SH-SY5Y (cell line): ENCODE data around the gene SLC37A2.

Experiments used
- GATA2 ChIP-seq: IDR thresholded peaks from 2 replicates; pipeline ENCODE4 v1.6.1; 2011; ENCODE audit warnings: mild to moderate bottlenecking, low read depth, low read length
- GATA3 ChIP-seq: IDR thresholded peaks from 2 replicates; pipeline ENCODE4 v1.6.1; 2011; ENCODE audit warnings: low read depth, mild to moderate bottlenecking, low read length, moderate library complexity

- no peak for TF ChIP-seq GATA2
- TF ChIP-seq GATA3 = no peak
Observed at GRCh38 chr11:125123947-125124617, 61.0 kb downstream of the SLC37A2 start.
